IMR-90 (cell line): Measurements from ENCODE around the gene CLEC16A. TPM values are rescaled to one million over a fixed set of nuclear protein-coding genes. Genes with fewer than 3 reads are reported as not detected.

ENCODE experiments used
- ATAC-seq: fragments of 200-7000 bp; cut with Tn5 transposase; 2 replicates; pipeline ENCODE4 v1.9.1; 2020; ENCODE audit warnings: low read depth, mild to moderate bottlenecking, moderate library complexity
- BruUV-seq: library from RNA; stranded (reverse); fragments of 400-500 nt; replicated peaks from 2 replicates; lab custom pipeline; 2021; lab: Mats Ljungman, UMichigan
- CTCF ChIA-PET: fragments of 300-600 bp; formaldehyde crosslinking; extraction: SDS; loops from one replicate; lab custom pipeline; 2021; ENCODE audit warnings: antibody characterized with exemption; lab: Yijun Ruan, JAX
- POLR2A ChIA-PET: fragments of 300-600 bp; sonication (Branson Sonifier 250); formaldehyde crosslinking; loops from one replicate; lab custom pipeline; 2022; ENCODE audit warnings: antibody characterized with exemption; ENCODE audit not compliant: unreplicated experiment; lab: Charles Lee
- DNase-seq: peaks from one replicate; pipeline ENCODE4 v3.0.0; 2013
- H2AFZ ChIP-seq: replicated peaks from 2 replicates; pipeline ENCODE3; 2013; ENCODE audit warnings: low read length, mild to moderate bottlenecking; ENCODE audit not compliant: poor library complexity
- H2AK5ac ChIP-seq: 2 replicates; pipeline ENCODE4 v1.6.1; 2013; ENCODE audit warnings: low read depth, low read length, inconsistent platforms
- H2AK9ac ChIP-seq: replicated peaks from 2 replicates; pipeline ENCODE3; 2013; ENCODE audit warnings: mild to moderate bottlenecking, low read depth, low read length, moderate library complexity; ENCODE audit not compliant: poor library complexity
- H2BK120ac ChIP-seq: 2 replicates; pipeline ENCODE4 v1.6.1; 2013; ENCODE audit warnings: low read depth, low read length, inconsistent platforms
- H2BK15ac ChIP-seq: 3 replicates; pipeline ENCODE4 v1.6.1; 2013; ENCODE audit warnings: low read depth, low read length, inconsistent platforms
- H2BK20ac ChIP-seq: 2 replicates; pipeline ENCODE4 v1.6.1; 2013; ENCODE audit warnings: low read depth, mild to moderate bottlenecking, inconsistent platforms, low read length, moderate library complexity
- H2BK5ac ChIP-seq: 2 replicates; pipeline ENCODE4 v1.6.1; 2013; ENCODE audit warnings: mild to moderate bottlenecking, low read depth, low read length, inconsistent platforms; ENCODE audit not compliant: poor library complexity, severe bottlenecking
- H3K14ac ChIP-seq: replicated peaks from 2 replicates; pipeline ENCODE4 v1.6.1; 2013; ENCODE audit warnings: low read depth, low read length, inconsistent platforms
- H3K18ac ChIP-seq: 2 replicates; pipeline ENCODE4 v1.6.1; 2013; ENCODE audit warnings: low read depth, low read length, control low read depth
- H3K23ac ChIP-seq: 2 replicates; pipeline ENCODE4 v1.6.1; 2013; ENCODE audit warnings: low read depth, low read length, inconsistent platforms
- H3K27ac ChIP-seq: 2 replicates; pipeline ENCODE4 v1.5.1; 2013; ENCODE audit warnings: mild to moderate bottlenecking, control low read depth, low read length; ENCODE audit not compliant: insufficient read depth
- H3K27me3 ChIP-seq: 2 replicates; pipeline ENCODE4 v1.6.1; 2013; ENCODE audit warnings: low read length; ENCODE audit not compliant: control insufficient read depth, insufficient read depth
- H3K36me3 ChIP-seq: 2 replicates; pipeline ENCODE4 v1.6.1; 2013; ENCODE audit warnings: low read length, mixed read lengths; ENCODE audit not compliant: control insufficient read depth, insufficient read depth
- H3K4ac ChIP-seq: 2 replicates; pipeline ENCODE4 v1.6.1; 2013; ENCODE audit warnings: low read depth, low read length, inconsistent platforms
- H3K4me1 ChIP-seq: 2 replicates; pipeline ENCODE4 v1.6.1; 2013; ENCODE audit warnings: low read length, mixed read lengths; ENCODE audit not compliant: control insufficient read depth, insufficient read depth
- H3K4me2 ChIP-seq: 2 replicates; pipeline ENCODE4 v1.6.1; 2013; ENCODE audit warnings: low read depth, mild to moderate bottlenecking, control low read depth, low read length, moderate library complexity
- H3K4me3 ChIP-seq: 2 replicates; pipeline ENCODE4 v1.5.1; 2013; ENCODE audit warnings: low read depth, mild to moderate bottlenecking, control low read depth, low read length, moderate library complexity; ENCODE audit not compliant: insufficient read depth
- H3K56ac ChIP-seq: 2 replicates; pipeline ENCODE4 v1.6.1; 2013; ENCODE audit warnings: low read length, inconsistent platforms; ENCODE audit not compliant: insufficient read depth; ENCODE audit errors: extremely low read depth
- H3K79me1 ChIP-seq, 2 experiments: 2 replicates each; pipeline ENCODE4 v1.6.1; 2013; ENCODE audit warnings: low read length in 2 of 2, inconsistent platforms in 1 of 2, low read depth in 1 of 2
- H3K9ac ChIP-seq: 2 replicates; pipeline ENCODE4 v1.6.1; 2013; ENCODE audit warnings: low read depth, low read length, control low read depth
- H3K9me1 ChIP-seq: 2 replicates; pipeline ENCODE4 v1.6.1; 2013; ENCODE audit warnings: low read length, inconsistent platforms; ENCODE audit not compliant: insufficient read depth
- H3K9me3 ChIP-seq: 2 replicates; pipeline ENCODE4 v1.6.1; 2013; ENCODE audit warnings: low read length; ENCODE audit not compliant: control insufficient read depth, insufficient read depth
- H4K20me1 ChIP-seq: 2 replicates; pipeline ENCODE4 v1.6.1; 2013; ENCODE audit warnings: low read length, inconsistent platforms; ENCODE audit not compliant: insufficient read depth
- H4K5ac ChIP-seq: 2 replicates; pipeline ENCODE4 v1.6.1; 2013; ENCODE audit warnings: mild to moderate bottlenecking, low read depth, low read length, control low read depth
- H4K8ac ChIP-seq, 2 experiments: 2 replicates each; pipeline ENCODE4 v1.6.1; 2013; ENCODE audit warnings: low read depth in 2 of 2, low read length in 2 of 2, control low read depth in 1 of 2, inconsistent platforms in 1 of 2
- H4K91ac ChIP-seq: 2 replicates; pipeline ENCODE4 v1.6.1; 2013; ENCODE audit warnings: low read depth, low read length, inconsistent platforms; ENCODE audit not compliant: insufficient read depth
- CEBPB ChIP-seq: IDR thresholded peaks from 2 replicates; pipeline ENCODE4 v1.6.1; 2012; ENCODE audit warnings: low read depth, low read length, improper control_type of control experiment
- CTCF ChIP-seq: conservative IDR thresholded peaks from 2 replicates; pipeline ENCODE4 v1.5.1; 2012; ENCODE audit warnings: mild to moderate bottlenecking, low read depth, low read length, improper control_type of control experiment
- ELK1 ChIP-seq: fragments of 150-350 bp; IDR thresholded peaks from 2 replicates; pipeline ENCODE4 v1.6.1; 2016; ENCODE audit warnings: low read depth, mild to moderate bottlenecking, low read length, moderate library complexity, borderline replicate concordance
- FOS ChIP-seq: fragments of 150-350 bp; IDR thresholded peaks from 2 replicates; pipeline ENCODE4 v1.6.1; 2016; ENCODE audit warnings: low read depth, low read length
- MAFK ChIP-seq: IDR thresholded peaks from 2 replicates; pipeline ENCODE4 v1.6.1; 2012; ENCODE audit warnings: low read depth, low read length, improper control_type of control experiment
- MAZ ChIP-seq: IDR thresholded peaks from 2 replicates; pipeline ENCODE4 v1.6.1; 2012; ENCODE audit warnings: low read depth, mild to moderate bottlenecking, low read length, improper control_type of control experiment, moderate library complexity, borderline replicate concordance
- MXI1 ChIP-seq: IDR thresholded peaks from 2 replicates; pipeline ENCODE4 v1.6.1; 2012; ENCODE audit warnings: low read depth, mild to moderate bottlenecking, low read length, moderate library complexity, borderline replicate concordance
- RFX5 ChIP-seq: IDR thresholded peaks from 2 replicates; pipeline ENCODE4 v1.8.0; 2012; ENCODE audit warnings: low read depth, mild to moderate bottlenecking, low read length, moderate library complexity
- USF2 ChIP-seq: fragments of 150-350 bp; IDR thresholded peaks from 2 replicates; pipeline ENCODE4 v1.6.1; 2017; ENCODE audit warnings: mild to moderate bottlenecking, antibody characterized with exemption, low read length, low read depth
- WGBS, 2 experiments: methylation state at CpG; one replicate each; pipeline versions ENCODE4 v1.1.5 to v1.1.7; 2013; ENCODE audit warnings: missing lambda C conversion rate in 2 of 2; ENCODE audit not compliant: insufficient read length in 1 of 2; ENCODE audit errors: extremely low coverage in 2 of 2; 5-methylcytosine and 5-hydroxymethylcytosine counted together
- dilution Hi-C: fragments of 300-500 bp; cut with HindIII; formaldehyde crosslinking; loops from one replicate; pipeline ENCODE4 v1.14.3; 2018; ENCODE audit warnings: low sequenced_read_pairs; ENCODE audit not compliant: unreplicated experiment
- in situ Hi-C: fragments of 300-500 bp; cut with MboI; formaldehyde crosslinking; loops from 3 replicates; pipeline ENCODE4 v1.14.3; 2019; ENCODE audit warnings: low sequenced_read_pairs, inconsistent platforms, mixed read lengths
- intact Hi-C: fragments of 100-400 bp; cut with micrococcal nuclease; formaldehyde crosslinking; loops from 2 replicates; pipeline ENCODE4 v1.10.0; 2022
- polyA plus RNA-seq, 3 experiments: library from polyadenylated mRNA; depleted of rRNA; stranded (reverse); fragments of >200 nt; gene quantifications; 2 replicates each; pipeline ENCODE4 v1.2.3, GENCODE V29; 2012; ENCODE audit warnings: low replicate concordance in 1 of 3
- total RNA-seq: library from RNA; depleted of rRNA; stranded (reverse); fragments of >200 nt; gene quantifications from 2 replicates; pipeline ENCODE4 v1.2.3, GENCODE V29; 2012

CLEC16A gene
- total and polyA plus RNA-seq, 2 of the 4 experiments (the other 2 are of a cell fraction): 15.9 to 16.5 TPM

GRCh38 chr16:11181242-11181898, 237.0 kb downstream of the CLEC16A start:
- ATAC-seq: peak; percentile 18

More at GRCh38 chr16:11181242-11181898, 237.0 kb downstream of the CLEC16A start:
- no peak overlapping the region for H3K18ac ChIP-seq
- H4K5ac ChIP-seq: no peak overlapping the region
- no peak overlapping the region for H3K9ac ChIP-seq
- H3K79me1 ChIP-seq: no peaks in the 10 kb centered on the region
- no TSS peak for BruUV-seq
- no peak overlapping the region for H3K4ac ChIP-seq
- no peak overlapping the region for H4K8ac ChIP-seq
- H3K23ac ChIP-seq: no peak overlapping the region
- ChIA-PET CTCF (no interaction called here), POLR2A (interaction anchor here (0.6 kb wide), 1 partner anchor 26 kb away, joined by 3 read pairs; no protein-coding TSS in a partner anchor)
- H3K4me2 ChIP-seq: no peak overlapping the region
- H3K4me1 ChIP-seq: peaks cover 8% of the 10 kb centered on the region; the same call in 1 of the 2 replicates
- no peak overlapping the region for H3K14ac ChIP-seq
- no peak overlapping the region for H2AFZ ChIP-seq
- H4K20me1 ChIP-seq: no peaks in the 10 kb centered on the region; the same call in 1 of the 2 replicates
- H3K27me3 ChIP-seq: no peaks in the 10 kb centered on the region
- no CpG with 5 or more reads among the region's 20 CpGs for WGBS, 2 experiments
- in situ Hi-C loops (no loop called here), dilution Hi-C loops (no loop called here), intact Hi-C loops (no loop called here)
- H4K91ac ChIP-seq: no peak overlapping the region
- H3K56ac ChIP-seq: no peak overlapping the region
- no peak overlapping the region for H2BK120ac ChIP-seq
- DNase-seq: no peak
- H3K9me1 ChIP-seq: no peaks in the 10 kb centered on the region
- 0 out of 2 replicates have a peak overlapping the region, but pooled peaks have one; percentile 0 for H2AK5ac ChIP-seq
- H2BK15ac ChIP-seq: no peak overlapping the region
- no peak overlapping the region for H2BK20ac ChIP-seq
- no peak overlapping the region for H3K27ac ChIP-seq
- no peaks in the 10 kb centered on the region; the same call in 1 of the 2 replicates for H3K36me3 ChIP-seq
- H2AK9ac ChIP-seq: no peak overlapping the region
- no peaks in the 10 kb centered on the region for H3K9me3 ChIP-seq
- no peak overlapping the region for H2BK5ac ChIP-seq
- H3K4me3 ChIP-seq: no peak overlapping the region
- TF ChIP-seq MXI1 (no peak), MAZ (no peak), ELK1 (no peak), RFX5 (no peak), USF2 (no peak), MAFK (no peak), FOS (no peak), CTCF (no peak), CEBPB (no peak)
